ENCODE measurements around the gene SHB.
"Not testable (repeated sequence)": the region's sequence is repeated elsewhere in the genome, so short reads cannot be mapped to it uniquely, and the experiment has no call there.

Gene SHB

DNA sequence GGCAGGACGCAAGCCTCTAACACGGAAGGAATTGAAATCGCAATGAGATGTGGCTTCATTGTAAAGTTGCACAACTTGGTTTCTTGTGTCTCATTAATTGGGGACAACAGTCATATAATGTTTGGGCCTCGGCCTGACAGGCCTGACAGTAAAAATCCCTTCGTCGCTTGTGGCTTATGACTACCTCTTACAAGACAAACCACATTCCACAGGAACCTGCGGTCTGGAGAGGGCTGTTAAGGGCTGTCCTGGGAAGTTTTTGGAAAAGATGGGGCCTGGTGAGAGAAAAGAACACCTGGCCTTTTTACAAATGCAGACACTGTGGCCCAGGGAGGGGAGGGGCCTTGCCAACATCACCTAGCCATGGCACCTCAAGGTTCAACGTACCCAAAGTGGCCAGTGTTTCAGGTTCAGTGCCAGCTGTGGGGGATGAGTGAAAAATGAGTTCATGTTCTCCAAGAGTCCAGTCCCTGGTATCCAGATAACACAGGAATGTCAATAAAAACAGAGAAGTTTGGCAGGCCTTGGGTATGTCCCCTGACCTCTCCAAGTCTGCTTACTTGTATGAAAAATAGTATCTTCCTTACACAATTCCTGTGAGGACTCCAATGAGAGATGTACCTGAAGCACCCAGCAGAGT, 22.2 kb downstream of the SHB start:
- CTCF ChIA-PET, result interaction anchor here (0.6 to 1.0 kb wide), 2 partner anchors 16 to 114 kb away, joined by 3 read pairs; no protein-coding TSS in a partner anchor
- Histone ChIP-seq H3K4me1 (ENCODE audit: control insufficient read depth, insufficient read depth, low read length) (no peaks in the 10 kb centered on the region), H3K36me3 (ENCODE audit: control insufficient read depth in 2 of 2, insufficient read depth in 1 of 2, low read length in 2 of 2) (peaks cover 0 to 5% of the 10 kb centered on the region in 2 experiments; a peak in 1 of 3 replicates), H3K27ac (ENCODE audit: extremely low read depth, low read depth, low read length) (no peak overlapping the region), H3K4me3 (ENCODE audit: low read depth, low read length) (no peak overlapping the region), H3K9me3 (ENCODE audit: control insufficient read depth, insufficient read depth, low read depth, low read length) (no peaks in the 10 kb centered on the region)
- TF ChIP-seq ZNF138 (tag by site-specific recombination; IDR thresholded peaks at IDR 0.05; ENCODE audit: borderline replicate concordance) (no peak), ZNF350 (tag by site-specific recombination; IDR thresholded peaks at IDR 0.05) (no peak), ZNF214 (tag by site-specific recombination; IDR thresholded peaks at IDR 0.05; ENCODE audit: borderline replicate concordance) (no peak), MZF1 (tag by site-specific recombination; IDR thresholded peaks at IDR 0.05; ENCODE audit: borderline replicate concordance) (no peak)
- TF ChIP-seq, protein P1, sequence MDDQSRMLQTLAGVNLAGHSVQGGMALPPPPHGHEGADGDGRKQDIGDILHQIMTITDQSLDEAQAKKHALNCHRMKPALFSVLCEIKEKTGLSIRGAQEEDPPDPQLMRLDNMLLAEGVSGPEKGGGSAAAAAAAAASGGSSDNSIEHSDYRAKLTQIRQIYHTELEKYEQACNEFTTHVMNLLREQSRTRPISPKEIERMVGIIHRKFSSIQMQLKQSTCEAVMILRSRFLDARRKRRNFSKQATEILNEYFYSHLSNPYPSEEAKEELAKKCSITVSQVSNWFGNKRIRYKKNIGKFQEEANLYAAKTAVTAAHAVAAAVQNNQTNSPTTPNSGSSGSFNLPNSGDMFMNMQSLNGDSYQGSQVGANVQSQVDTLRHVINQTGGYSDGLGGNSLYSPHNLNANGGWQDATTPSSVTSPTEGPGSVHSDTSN (CRISPR knock-in tag; IDR thresholded peaks at IDR 0.05), result no peak
- TF ChIP-seq, protein P2, sequence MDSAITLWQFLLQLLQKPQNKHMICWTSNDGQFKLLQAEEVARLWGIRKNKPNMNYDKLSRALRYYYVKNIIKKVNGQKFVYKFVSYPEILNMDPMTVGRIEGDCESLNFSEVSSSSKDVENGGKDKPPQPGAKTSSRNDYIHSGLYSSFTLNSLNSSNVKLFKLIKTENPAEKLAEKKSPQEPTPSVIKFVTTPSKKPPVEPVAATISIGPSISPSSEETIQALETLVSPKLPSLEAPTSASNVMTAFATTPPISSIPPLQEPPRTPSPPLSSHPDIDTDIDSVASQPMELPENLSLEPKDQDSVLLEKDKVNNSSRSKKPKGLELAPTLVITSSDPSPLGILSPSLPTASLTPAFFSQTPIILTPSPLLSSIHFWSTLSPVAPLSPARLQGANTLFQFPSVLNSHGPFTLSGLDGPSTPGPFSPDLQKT (IDR thresholded peaks at IDR 0.05; ENCODE audit: borderline replicate concordance, low read depth, low read length), result no peak
- TF ChIP-seq, protein P3, sequence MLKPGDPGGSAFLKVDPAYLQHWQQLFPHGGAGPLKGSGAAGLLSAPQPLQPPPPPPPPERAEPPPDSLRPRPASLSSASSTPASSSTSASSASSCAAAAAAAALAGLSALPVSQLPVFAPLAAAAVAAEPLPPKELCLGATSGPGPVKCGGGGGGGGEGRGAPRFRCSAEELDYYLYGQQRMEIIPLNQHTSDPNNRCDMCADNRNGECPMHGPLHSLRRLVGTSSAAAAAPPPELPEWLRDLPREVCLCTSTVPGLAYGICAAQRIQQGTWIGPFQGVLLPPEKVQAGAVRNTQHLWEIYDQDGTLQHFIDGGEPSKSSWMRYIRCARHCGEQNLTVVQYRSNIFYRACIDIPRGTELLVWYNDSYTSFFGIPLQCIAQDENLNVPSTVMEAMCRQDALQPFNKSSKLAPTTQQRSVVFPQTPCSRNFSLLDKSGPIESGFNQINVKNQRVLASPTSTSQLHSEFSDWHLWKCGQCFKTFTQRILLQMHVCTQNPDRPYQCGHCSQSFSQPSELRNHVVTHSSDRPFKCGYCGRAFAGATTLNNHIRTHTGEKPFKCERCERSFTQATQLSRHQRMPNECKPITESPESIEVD (tag by site-specific recombination; IDR thresholded peaks at IDR 0.05), result no peak
- POLR2A ChIA-PET, result no interaction called here

- H3K27ac ChIP-seq (ENCODE audit: extremely low read depth, low read depth, low read length); H3K36me3 ChIP-seq (ENCODE audit: control insufficient read depth in 2 of 2, insufficient read depth in 1 of 2, low read length in 2 of 2); H3K9me3 ChIP-seq (ENCODE audit: control insufficient read depth, insufficient read depth, low read depth, low read length); POLR2A ChIA-PET; H3K4me3 ChIP-seq (ENCODE audit: low read depth, low read length); H3K4me1 ChIP-seq (ENCODE audit: control insufficient read depth, insufficient read depth, low read length): not testable (repeated sequence)
- CTCF ChIA-PET, result interaction anchor here (1.3 kb wide), 1 partner anchor 10 kb away, joined by 5 read pairs; no protein-coding TSS in a partner anchor
Observed at GRCh38 chr9:38045939-38046338, 23.1 kb downstream of the SHB start.

DNA sequence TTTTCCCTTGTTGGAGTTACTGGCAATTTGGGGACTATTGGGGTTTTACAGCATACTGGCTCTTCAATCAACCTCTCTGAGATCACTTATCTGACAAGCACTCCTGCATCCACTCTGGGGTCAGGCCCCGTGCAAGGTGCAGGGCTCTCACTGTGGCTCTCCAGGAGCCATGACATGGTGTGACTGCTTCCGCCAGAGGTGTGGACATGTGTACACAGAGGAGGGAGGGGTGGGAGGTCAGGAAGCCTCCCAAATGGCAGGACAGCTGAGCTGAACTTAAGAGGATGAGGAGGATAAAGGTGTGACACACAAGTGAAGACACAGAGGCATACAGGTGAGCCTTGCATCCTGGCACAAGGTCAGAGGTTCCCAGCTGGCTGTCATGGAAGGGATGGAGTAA, 24.3 kb downstream of the SHB start:
- Histone ChIP-seq H3K36me3 (ENCODE audit: control insufficient read depth in 2 of 2, insufficient read depth in 1 of 2, low read length in 2 of 2) (peaks cover 0 to 5% of the 10 kb centered on the region in 2 experiments; a peak in 1 of 3 replicates), H3K9me3 (ENCODE audit: control insufficient read depth, insufficient read depth, low read depth, low read length) (no peaks in the 10 kb centered on the region), H3K4me1 (ENCODE audit: control insufficient read depth, insufficient read depth, low read length) (no peaks in the 10 kb centered on the region), H3K27ac (ENCODE audit: extremely low read depth, low read depth, low read length) (no peak overlapping the region), H3K4me3 (ENCODE audit: low read depth, low read length) (no peak overlapping the region)
- ChIA-PET CTCF (interaction anchor here (1.3 kb wide), 1 partner anchor 9 kb away, joined by 5 read pairs; no protein-coding TSS in a partner anchor), POLR2A (no interaction called here)
- TF ChIP-seq ZNF146 (tag by site-specific recombination; IDR thresholded peaks at IDR 0.05) (no peak), TRIM28 (IDR thresholded peaks at IDR 0.05; ENCODE audit: borderline replicate concordance, low read length) (no peak), ZFP41 (tag by site-specific recombination; IDR thresholded peaks at IDR 0.05; ENCODE audit: borderline replicate concordance) (no peak), ZNF664 (tag by site-specific recombination; IDR thresholded peaks at IDR 0.05) (no peak)
- TF ChIP-seq, protein P4, sequence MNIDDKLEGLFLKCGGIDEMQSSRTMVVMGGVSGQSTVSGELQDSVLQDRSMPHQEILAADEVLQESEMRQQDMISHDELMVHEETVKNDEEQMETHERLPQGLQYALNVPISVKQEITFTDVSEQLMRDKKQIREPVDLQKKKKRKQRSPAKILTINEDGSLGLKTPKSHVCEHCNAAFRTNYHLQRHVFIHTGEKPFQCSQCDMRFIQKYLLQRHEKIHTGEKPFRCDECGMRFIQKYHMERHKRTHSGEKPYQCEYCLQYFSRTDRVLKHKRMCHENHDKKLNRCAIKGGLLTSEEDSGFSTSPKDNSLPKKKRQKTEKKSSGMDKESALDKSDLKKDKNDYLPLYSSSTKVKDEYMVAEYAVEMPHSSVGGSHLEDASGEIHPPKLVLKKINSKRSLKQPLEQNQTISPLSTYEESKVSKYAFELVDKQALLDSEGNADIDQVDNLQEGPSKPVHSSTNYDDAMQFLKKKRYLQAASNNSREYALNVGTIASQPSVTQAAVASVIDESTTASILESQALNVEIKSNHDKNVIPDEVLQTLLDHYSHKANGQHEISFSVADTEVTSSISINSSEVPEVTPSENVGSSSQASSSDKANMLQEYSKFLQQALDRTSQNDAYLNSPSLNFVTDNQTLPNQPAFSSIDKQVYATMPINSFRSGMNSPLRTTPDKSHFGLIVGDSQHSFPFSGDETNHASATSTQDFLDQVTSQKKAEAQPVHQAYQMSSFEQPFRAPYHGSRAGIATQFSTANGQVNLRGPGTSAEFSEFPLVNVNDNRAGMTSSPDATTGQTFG (tag by site-specific recombination; IDR thresholded peaks at IDR 0.05; ENCODE audit: borderline replicate concordance), result no peak
